HG03354 (cell line): Measurements from ENCODE around the gene SPRYD4.
"Not testable (repeated sequence)": the region's sequence is repeated elsewhere in the genome, so short reads cannot be mapped to it uniquely, and the experiment has no call there.

Experiments
- ATAC-seq: cut with Tn5 transposase; IDR thresholded peaks from one replicate; pipeline ENCODE4 v1.9.1; 2021; ENCODE audit warnings: mild to moderate bottlenecking; ENCODE audit not compliant: unreplicated experiment, poor library complexity, severe bottlenecking

Gene SPRYD4

GRCh38 chr12:56468216-56469006 is at the start of gene SPRYD4:
Gene SPRYD4, plus strand, starts transcription at chr12:56468578. Its CDS starts 14 bp downstream, at chr12:56468592.
- peak; percentile 89 for ATAC-seq

- no peak for ATAC-seq
These were observed 48.0 kb upstream of the SPRYD4 start for GRCh38 chr12:56420411-56420810.

- ATAC-seq = no peak
These were observed 43.2 kb upstream of the SPRYD4 start for GRCh38 chr12:56425193-56425592.

GRCh38 chr12:56425940-56426438 is 42.4 kb upstream of the SPRYD4 start:
- ATAC-seq = no peak

- no peak for ATAC-seq
These were observed 37.1 kb upstream of the SPRYD4 start for GRCh38 chr12:56431288-56431687.

- ATAC-seq = no peak
These were observed 36.5 kb upstream of the SPRYD4 start for GRCh38 chr12:56431850-56432249.

GRCh38 chr12:56434828-56435227 is 33.5 kb upstream of the SPRYD4 start:
- no peak for ATAC-seq

- no peak for ATAC-seq
These were observed 30.8 kb upstream of the SPRYD4 start for GRCh38 chr12:56437430-56438176.

- ATAC-seq = not testable (repeated sequence)
These were observed 25.2 kb upstream of the SPRYD4 start for GRCh38 chr12:56443208-56443607.

GRCh38 chr12:56448860-56449621 is 19.3 kb upstream of the SPRYD4 start, which contains the start of gene TIMELESS:
Gene TIMELESS, minus strand, starts transcription at chr12:56449426. Its CDS starts 15,256 bp downstream, at chr12:56434170.
- peak; percentile 95 for ATAC-seq

- no peak for ATAC-seq
These were observed 18.8 kb upstream of the SPRYD4 start for GRCh38 chr12:56449622-56449984.

- no peak for ATAC-seq
These were observed 18.1 kb upstream of the SPRYD4 start for GRCh38 chr12:56450241-56450640.

GRCh38 chr12:56451147-56451546 is 17.2 kb upstream of the SPRYD4 start:
- no peak for ATAC-seq

- ATAC-seq = no peak
These were observed 13.8 kb upstream of the SPRYD4 start, which contains the start of gene MIP for GRCh38 chr12:56454557-56454956. Gene MIP, minus strand, starts transcription at chr12:56454657. Its CDS starts 44 bp downstream, at chr12:56454613.

- no peak for ATAC-seq
These were observed 10.6 kb upstream of the SPRYD4 start for GRCh38 chr12:56457817-56458216.

GRCh38 chr12:56461235-56462159 is 6.9 kb upstream of the SPRYD4 start:
- no peak for ATAC-seq

- no peak for ATAC-seq
These were observed 5.8 kb upstream of the SPRYD4 start for GRCh38 chr12:56462565-56462964.

- no peak for ATAC-seq
These were observed 891 bp downstream of the SPRYD4 start for GRCh38 chr12:56469007-56469930.
